Endothelial cell of umbilical vein (primary cell): ENCODE results near the gene TMTC4. TPM values are rescaled to one million over a fixed set of nuclear protein-coding genes. Genes with fewer than 3 reads are reported as not detected.

ENCODE experiments used
- BruUV-seq: library from RNA; stranded (reverse); fragments of 400-500 nt; replicated peaks from 2 replicates; lab custom pipeline; 2021; lab: Mats Ljungman, UMichigan
- CTCF ChIA-PET: fragments of 300-600, 350-600 bp; sonication (Branson Sonifier 250); formaldehyde crosslinking; loops from one replicate; lab custom pipeline; 2021; ENCODE audit warnings: antibody characterized with exemption, inconsistent platforms; lab: Charles Lee
- POLR2A ChIA-PET: fragments of 300-600, 350-600 bp; sonication (Branson Sonifier 250); formaldehyde crosslinking; loops from one replicate; lab custom pipeline; 2021; ENCODE audit warnings: antibody characterized with exemption, inconsistent platforms; lab: Charles Lee
- DNase-seq: peaks from one replicate; pipeline ENCODE4 v3.0.0-alpha.2; 2011; ENCODE audit warnings: low read depth, low spot score
- FAIRE-seq: peaks from 2 replicates; lab custom pipeline; 2011; peaks lifted over from hg19 to GRCh38; lab: Jason Lieb, UNC
- H2AFZ ChIP-seq: 2 replicates; pipeline ENCODE4 v1.6.0; 2012; ENCODE audit warnings: low read depth, low read length, control low read depth, inconsistent platforms
- H3K27ac ChIP-seq: 2 replicates; pipeline ENCODE4 v1.5.1; 2011; ENCODE audit warnings: low read depth, mild to moderate bottlenecking, control low read depth, low read length, moderate library complexity; ENCODE audit not compliant: insufficient read depth
- H3K27me3 ChIP-seq, 2 experiments: 2 replicates each; pipeline versions ENCODE4 v1.6.0 to v1.6.1; 2011; ENCODE audit warnings: low read length in 2 of 2, mixed read lengths in 1 of 2; ENCODE audit not compliant: control insufficient read depth in 2 of 2, insufficient read depth in 2 of 2
- H3K36me3 ChIP-seq, 2 experiments: 2 replicates in 1 of 2; 3 replicates in 1 of 2; pipeline ENCODE4 v1.5.1; 2011; ENCODE audit warnings: low read length in 2 of 2, mild to moderate bottlenecking in 1 of 2, moderate library complexity in 1 of 2; ENCODE audit not compliant: control insufficient read depth in 2 of 2, insufficient read depth in 2 of 2; ENCODE audit errors: extremely low read depth in 1 of 2
- H3K4me1 ChIP-seq: 3 replicates; pipeline ENCODE4 v1.5.1; 2011; ENCODE audit warnings: mild to moderate bottlenecking, low read length; ENCODE audit not compliant: control insufficient read depth, insufficient read depth; ENCODE audit errors: extremely low read depth
- H3K4me2 ChIP-seq: 2 replicates; pipeline ENCODE4 v1.6.1; 2011; ENCODE audit warnings: low read length, control low read depth, mixed read lengths; ENCODE audit not compliant: insufficient read depth
- H3K4me3 ChIP-seq, 3 experiments: fragments of 200-600 bp in 1 of 3; sonication (generic), shearing (Covaris generic) in 1 of 3; replicated peaks in 1 of 3; 2 replicates each; pipeline ENCODE4 v1.5.1; 2011 to 2016; ENCODE audit warnings: control low read depth in 3 of 3, low read length in 3 of 3, mild to moderate bottlenecking in 2 of 3, inconsistent platforms in 1 of 3, low read depth in 1 of 3, moderate library complexity in 1 of 3; ENCODE audit not compliant: insufficient read depth in 1 of 3
- H3K79me2 ChIP-seq: 2 replicates; pipeline ENCODE4 v1.6.0; 2012; ENCODE audit warnings: low read length, inconsistent platforms; ENCODE audit not compliant: control insufficient read depth, insufficient read depth
- H3K9ac ChIP-seq: replicated peaks from 2 replicates; pipeline ENCODE3; 2011; ENCODE audit warnings: low read length, control low read depth; ENCODE audit not compliant: insufficient read depth; ENCODE audit errors: extremely low read depth
- H3K9me1 ChIP-seq: replicated peaks from 3 replicates; pipeline ENCODE4 v1.6.0; 2011; ENCODE audit warnings: mild to moderate bottlenecking, low read length; ENCODE audit not compliant: control insufficient read depth, insufficient read depth; ENCODE audit errors: extremely low read depth
- H3K9me3 ChIP-seq: replicated peaks from 2 replicates; pipeline ENCODE4 v1.5.1; 2012; ENCODE audit warnings: low read length, inconsistent platforms; ENCODE audit not compliant: control insufficient read depth, insufficient read depth
- H4K20me1 ChIP-seq: replicated peaks from 2 replicates; pipeline ENCODE3; 2011; ENCODE audit warnings: mild to moderate bottlenecking, low read length; ENCODE audit not compliant: control insufficient read depth, insufficient read depth; ENCODE audit errors: extremely low read depth
- CTCF ChIP-seq, 2 donors: IDR thresholded peaks; 1 replicate in 1 of 2; 2 replicates in 1 of 2; pipeline ENCODE4 v1.5.1; 2011; ENCODE audit warnings: low read length in 2 of 2, mild to moderate bottlenecking in 2 of 2, moderate library complexity in 2 of 2, control low read depth in 1 of 2, inconsistent platforms in 1 of 2, low read depth in 1 of 2; ENCODE audit not compliant: insufficient read depth in 1 of 2; ENCODE audit errors: extremely low read depth in 1 of 2
- EZH2 ChIP-seq: IDR thresholded peaks from 2 replicates; pipeline ENCODE4 v1.6.1; 2012; ENCODE audit warnings: borderline replicate concordance, low read depth, mild to moderate bottlenecking, moderate library complexity, low read length, inconsistent platforms; ENCODE audit not compliant: severe bottlenecking
- FOS ChIP-seq: IDR thresholded peaks from 2 replicates; pipeline ENCODE4 v1.6.1; 2011; ENCODE audit warnings: mild to moderate bottlenecking, low read length, moderate library complexity, borderline replicate concordance; ENCODE audit not compliant: insufficient read depth
- GATA2 ChIP-seq: IDR thresholded peaks from 2 replicates; pipeline ENCODE4 v1.7.0; 2011; ENCODE audit warnings: low read depth, mild to moderate bottlenecking, moderate library complexity, mixed read lengths, low read length; ENCODE audit not compliant: insufficient read length, insufficient read depth
- JUN ChIP-seq: IDR thresholded peaks from 2 replicates; pipeline ENCODE4 v1.6.1; 2011; ENCODE audit warnings: borderline replicate concordance, low read depth; ENCODE audit not compliant: insufficient read length, insufficient read depth
- MYC ChIP-seq: IDR thresholded peaks from one replicate; pipeline ENCODE4 v1.6.1; 2011; ENCODE audit warnings: mild to moderate bottlenecking, low read depth, low read length
- POLR2A ChIP-seq: IDR thresholded peaks from 2 replicates; pipeline ENCODE4 v1.6.1; 2012; ENCODE audit warnings: low read depth, mild to moderate bottlenecking, control low read depth, low read length
- POLR2AphosphoS5 ChIP-seq: IDR thresholded peaks from 2 replicates; pipeline ENCODE4 v1.6.1; 2012; ENCODE audit warnings: low read depth, mild to moderate bottlenecking, control low read depth, low read length, moderate library complexity; ENCODE audit not compliant: insufficient read depth
- dilution Hi-C: fragments of 300-500 bp; cut with MboI; formaldehyde crosslinking; loops from one replicate; pipeline ENCODE4 v1.15.0; 2019; ENCODE audit warnings: low sequenced_read_pairs; ENCODE audit not compliant: extremely low pct_ligation_motif_present
- intact Hi-C: fragments of 100-400 bp; cut with micrococcal nuclease; formaldehyde crosslinking; loops from one replicate; pipeline ENCODE4 v1.10.0; 2022
- polyA plus RNA-seq, 4 experiments: library from polyadenylated mRNA; depleted of rRNA in 3 of 4; stranded (reverse) in 3 of 4; unstranded in 1 of 4; fragments of >200 nt; gene quantifications; 2 replicates each; pipeline versions ENCODE4 v1.2.1 to v1.2.3, GENCODE V29; 2011 to 2012; ENCODE audit warnings: missing spikeins in 1 of 4
- total RNA-seq: library from RNA; stranded (reverse); gene quantifications from 2 replicates; pipeline ENCODE4 v1.2.3, GENCODE V29; 2021
- TF ChIP-seq, protein P1 (sequence below): IDR thresholded peaks from 2 replicates; pipeline ENCODE4 v1.6.1; 2011; ENCODE audit not compliant: insufficient read depth, insufficient read length

TMTC4 gene
- total and polyA plus RNA-seq, 2 donors (not counting 3 experiments of a cell fraction or from before 2014, with no cell fraction given), result 24.6 to 31.9 TPM

DNA sequence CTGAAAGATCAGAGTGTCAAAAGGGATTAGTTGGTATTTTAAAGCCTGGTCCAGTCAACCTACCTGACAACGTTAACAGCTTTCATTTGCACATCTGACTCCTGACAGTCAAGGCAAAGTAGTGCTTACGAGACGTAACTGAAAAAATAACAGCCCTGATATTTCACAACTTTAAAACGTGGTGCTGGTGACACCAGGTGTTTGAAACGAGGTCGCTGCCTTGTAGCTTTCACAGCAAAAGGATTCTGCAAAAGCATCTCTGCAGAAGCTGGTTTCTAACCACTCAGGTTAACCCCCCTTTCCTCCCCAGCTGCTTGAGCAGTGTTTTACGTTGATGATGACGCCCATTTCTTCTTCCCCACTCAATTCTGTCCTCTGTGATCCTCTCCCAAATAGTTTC is 109.3 kb downstream of the TMTC4 start:
- H4K20me1 ChIP-seq, result no peaks in the 10 kb centered on the region
- no peaks in the 10 kb centered on the region for H3K4me1 ChIP-seq
- no peak for TF ChIP-seq CTCF (IDR thresholded peaks at IDR 0.05; ENCODE audit: extremely low read depth in 1 of 2, insufficient read depth in 1 of 2, low read depth in 1 of 2, low read length in 2 of 2)
- no peak for TF ChIP-seq MYC
- no peak for TF ChIP-seq GATA2
- TF ChIP-seq EZH2, result no peak
- TF ChIP-seq POLR2AphosphoS5, result no peak
- TF ChIP-seq POLR2A, result no peak
- no peak for TF ChIP-seq JUN
- no peak for TF ChIP-seq FOS
- TF ChIP-seq, protein P1, sequence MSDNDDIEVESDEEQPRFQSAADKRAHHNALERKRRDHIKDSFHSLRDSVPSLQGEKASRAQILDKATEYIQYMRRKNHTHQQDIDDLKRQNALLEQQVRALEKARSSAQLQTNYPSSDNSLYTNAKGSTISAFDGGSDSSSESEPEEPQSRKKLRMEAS, result no peak
- no peaks in the 10 kb centered on the region for H3K27me3 ChIP-seq
- no peak for DNase-seq
- H3K36me3 ChIP-seq, result no peaks in the 10 kb centered on the region
- dilution Hi-C loops, result no loop called here
- no peaks in the 10 kb centered on the region for H3K79me2 ChIP-seq
- no peak overlapping the region for H2AFZ ChIP-seq
- H3K4me2 ChIP-seq, result no peak overlapping the region
- H3K27ac ChIP-seq, result no peak overlapping the region
- H3K9me3 ChIP-seq, result no peaks in the 10 kb centered on the region
- H3K4me3 ChIP-seq, result no peak overlapping the region
- H3K9ac ChIP-seq, result no peak overlapping the region
- POLR2A ChIA-PET, result no interaction called here
- H3K9me1 ChIP-seq, result no peaks in the 10 kb centered on the region
- no TSS peak for BruUV-seq
- FAIRE-seq, result no peak
- CTCF ChIA-PET, result interaction anchor here (1.1 to 1.6 kb wide), 2 partner anchors 9 to 664 kb away, joined by 3 to 5 read pairs; no protein-coding TSS in a partner anchor
- intact Hi-C loops, result no loop called here
